Ishikawa (cell line): Measurements from ENCODE around the gene MDFI.

Experiments used
- CEBPB ChIP-seq: IDR thresholded peaks from 2 replicates; pipeline ENCODE4 v1.6.1; 2012
- CREB1 ChIP-seq: IDR thresholded peaks from 2 replicates; pipeline ENCODE4 v1.6.1; 2012; ENCODE audit warnings: low read depth
- EGR1 ChIP-seq: IDR thresholded peaks from 2 replicates; pipeline ENCODE4 v1.6.1; 2012
- EP300 ChIP-seq: IDR thresholded peaks from 2 replicates; pipeline ENCODE4 v1.6.1; 2012; ENCODE audit warnings: borderline replicate concordance
- FOXM1 ChIP-seq: IDR thresholded peaks from 2 replicates; pipeline ENCODE4 v1.6.1; 2012; ENCODE audit warnings: low read depth, borderline replicate concordance
- MAX ChIP-seq: IDR thresholded peaks from 2 replicates; pipeline ENCODE4 v1.6.1; 2012
- NFIC ChIP-seq: IDR thresholded peaks from 2 replicates; pipeline ENCODE4 v1.6.1; 2012
- RAD21 ChIP-seq: IDR thresholded peaks from 2 replicates; pipeline ENCODE4 v1.6.1; 2012; ENCODE audit warnings: low read depth
- REST ChIP-seq: IDR thresholded peaks from 2 replicates; pipeline ENCODE4 v1.6.1; 2012; ENCODE audit warnings: low read depth, mild to moderate bottlenecking
- TAF1 ChIP-seq: IDR thresholded peaks from 2 replicates; pipeline ENCODE4 v1.6.1; 2012; ENCODE audit warnings: low read depth, mild to moderate bottlenecking
- TCF12 ChIP-seq: IDR thresholded peaks from 2 replicates; pipeline ENCODE4 v1.6.1; 2012; ENCODE audit warnings: low read depth
- TEAD4 ChIP-seq: IDR thresholded peaks from 2 replicates; pipeline ENCODE4 v1.6.1; 2012
- USF1 ChIP-seq: IDR thresholded peaks from 2 replicates; pipeline ENCODE4 v1.6.1; 2012
- YY1 ChIP-seq: IDR thresholded peaks from 2 replicates; pipeline ENCODE4 v1.6.1; 2012; ENCODE audit warnings: low read depth
- ZBTB7A ChIP-seq: IDR thresholded peaks from 2 replicates; pipeline ENCODE4 v1.6.1; 2012; ENCODE audit warnings: low read depth

Gene MDFI

GRCh38 chr6:41663568-41663967 is 25.3 kb downstream of the MDFI start:
- TF ChIP-seq YY1 (no peak), FOXM1 (no peak), ZBTB7A (no peak), REST (no peak), RAD21 (no peak), CEBPB (no peak), USF1 (no peak), CREB1 (no peak), TAF1 (no peak), NFIC (no peak), TCF12 (no peak), EGR1 (no peak), TEAD4 (no peak), MAX (no peak), EP300 (no peak)

- TF ChIP-seq EGR1 (no peak), ZBTB7A (no peak), CREB1 (no peak), TAF1 (no peak), EP300 (no peak), CEBPB (no peak), REST (no peak), TCF12 (no peak), USF1 (no peak), MAX (no peak), FOXM1 (no peak), NFIC (no peak), RAD21 (no peak), YY1 (no peak), TEAD4 (no peak)
Observed at GRCh38 chr6:41664271-41664670, 26.0 kb downstream of the MDFI start.

GRCh38 chr6:41667195-41667594 is 28.9 kb downstream of the MDFI start:
- TF ChIP-seq USF1, result no peak
- TF ChIP-seq FOXM1, result no peak
- no peak for TF ChIP-seq TCF12
- no peak for TF ChIP-seq EP300
- no peak for TF ChIP-seq TEAD4
- TF ChIP-seq ZBTB7A, result no peak

GRCh38 chr6:41668968-41669367 is 30.7 kb downstream of the MDFI start:
- TF ChIP-seq REST (no peak), RAD21 (no peak), EP300 (no peak), USF1 (no peak), MAX (no peak), FOXM1 (no peak), CREB1 (no peak), ZBTB7A (no peak)
